SU-DHL-6 (cell line): Measurements from ENCODE around the gene TSHB.

Experiments
- CTCF ChIP-seq: fragments of 200-600 bp; sonication (generic); IDR thresholded peaks from one replicate; pipeline ENCODE4 v1.5.1; 2017; ENCODE audit warnings: antibody characterized with exemption, mild to moderate bottlenecking, low read length, moderate library complexity; ENCODE audit not compliant: insufficient read depth, poor library complexity, severe bottlenecking
- EZH2phosphoT487 ChIP-seq: fragments of 200-600 bp; sonication (generic), shearing (Covaris generic); conservative IDR thresholded peaks from 2 replicates; pipeline ENCODE4 v1.6.1; 2018; ENCODE audit warnings: mild to moderate bottlenecking, antibody characterized with exemption, low read length, moderate library complexity, mixed read lengths

- no peak for TF ChIP-seq CTCF
- no peak for TF ChIP-seq EZH2phosphoT487
These were observed 6.0 kb downstream of the TSHB start for GRCh38 chr1:115035652-115036051.
